Nephron (organoid): ENCODE results near the gene DCAF4L1.

Source experiments
- H3K27ac Mint-ChIP-seq, 3 experiments: 2 replicates each; pipeline ENCODE4 v1.8.0; 2020; ENCODE audit warnings: mixed read lengths in 3 of 3, mild to moderate bottlenecking in 2 of 3, moderate library complexity in 1 of 3
- H3K27me3 Mint-ChIP-seq: 2 replicates; pipeline ENCODE4 v1.8.0; 2021; ENCODE audit warnings: low read depth, mild to moderate bottlenecking, moderate library complexity, mixed read lengths
- H3K36me3 Mint-ChIP-seq: 2 replicates; pipeline ENCODE4 v1.8.0; 2020; ENCODE audit warnings: low read depth, mixed read lengths
- H3K4me1 Mint-ChIP-seq: 2 replicates; pipeline ENCODE4 v1.8.0; 2020; ENCODE audit warnings: mixed read lengths
- H3K4me3 Mint-ChIP-seq, 3 experiments: 2 replicates each; pipeline ENCODE4 v1.8.0; 2020; ENCODE audit warnings: mild to moderate bottlenecking in 3 of 3, mixed read lengths in 3 of 3, moderate library complexity in 2 of 3
- H3K9me3 Mint-ChIP-seq: 2 replicates; pipeline ENCODE4 v1.8.0; 2020; ENCODE audit warnings: mixed read lengths
- CTCF ChIP-seq, 3 experiments: fragments of 200-600 bp; sonication (generic); IDR thresholded peaks; one replicate each; pipeline ENCODE4 v1.5.0; 2021; ENCODE audit warnings: antibody characterized with exemption in 3 of 3; ENCODE audit not compliant: unreplicated experiment in 3 of 3

Gene DCAF4L1

GRCh38 chr4:41990365-41991111 lies 9.0 kb downstream of the DCAF4L1 start, which contains the start of gene SLC30A9:
Gene SLC30A9, plus strand, starts transcription at chr4:41990530. Its CDS starts 122 bp downstream, at chr4:41990652.
- peaks cover 24% of the 10 kb centered on the region for H3K4me1 Mint-ChIP-seq
- no peaks in the 10 kb centered on the region for H3K36me3 Mint-ChIP-seq
- peak within 1 kb of the TSS; percentile 93 to 100 (median 97) for H3K4me3 Mint-ChIP-seq
- H3K27ac Mint-ChIP-seq, result peak within 1 kb of the TSS; percentile 84 to 96 (median 89)
- no peaks in the 10 kb centered on the region for H3K27me3 Mint-ChIP-seq
- no peaks in the 10 kb centered on the region for H3K9me3 Mint-ChIP-seq
- TF ChIP-seq CTCF (IDR thresholded peaks at IDR 0.05; ENCODE audit: unreplicated experiment in 3 of 3), result peak; percentile 38 to 60 (median 42)

- Mint-ChIP-seq H3K4me3 (peak overlapping the region; percentile 93 to 100 (median 97)), H3K36me3 (no peaks in the 10 kb centered on the region), H3K9me3 (no peaks in the 10 kb centered on the region), H3K27me3 (no peaks in the 10 kb centered on the region), H3K27ac (no peak overlapping the region), H3K4me1 (peaks cover 24% of the 10 kb centered on the region)
- no peak for TF ChIP-seq CTCF (IDR thresholded peaks at IDR 0.05; ENCODE audit: unreplicated experiment in 3 of 3)
Observed at GRCh38 chr4:41991916-41992767, 10.6 kb downstream of the DCAF4L1 start.

GRCh38 chr4:41992967-41993857 lies 11.7 kb downstream of the DCAF4L1 start:
- no peaks in the 10 kb centered on the region for H3K27me3 Mint-ChIP-seq
- no peak overlapping the region for H3K27ac Mint-ChIP-seq
- H3K36me3 Mint-ChIP-seq, result peaks cover 5% of the 10 kb centered on the region
- no peak for TF ChIP-seq CTCF (IDR thresholded peaks at IDR 0.05; ENCODE audit: unreplicated experiment in 3 of 3)
- peaks cover 24% of the 10 kb centered on the region for H3K4me1 Mint-ChIP-seq
- no peaks in the 10 kb centered on the region for H3K9me3 Mint-ChIP-seq
- peak overlapping the region; percentile 27 to 50 (median 28) for H3K4me3 Mint-ChIP-seq

- Mint-ChIP-seq H3K27me3 (no peaks in the 10 kb centered on the region), H3K27ac (no peak overlapping the region), H3K4me3 (peak overlapping the region in 1 of 3 experiments; percentile 45), H3K36me3 (peaks cover 5% of the 10 kb centered on the region), H3K9me3 (no peaks in the 10 kb centered on the region), H3K4me1 (peaks cover 16% of the 10 kb centered on the region)
- TF ChIP-seq CTCF (IDR thresholded peaks at IDR 0.05; ENCODE audit: unreplicated experiment in 3 of 3), result no peak
Observed at GRCh38 chr4:41994461-41994985, 13.0 kb downstream of the DCAF4L1 start.

GRCh38 chr4:41998019-41998418 lies 16.5 kb downstream of the DCAF4L1 start:
- TF ChIP-seq CTCF (IDR thresholded peaks at IDR 0.05; ENCODE audit: unreplicated experiment in 3 of 3), result no peak
- H3K36me3 Mint-ChIP-seq, result peaks cover 13% of the 10 kb centered on the region
- no peaks in the 10 kb centered on the region for H3K4me1 Mint-ChIP-seq
- H3K9me3 Mint-ChIP-seq, result no peaks in the 10 kb centered on the region
- H3K4me3 Mint-ChIP-seq, result no peak overlapping the region
- H3K27ac Mint-ChIP-seq, result no peak overlapping the region
- H3K27me3 Mint-ChIP-seq, result no peaks in the 10 kb centered on the region
